Measurements from ENCODE around the gene ESYT2.
A peak's percentile ranks its signal among the peaks of the same experiment; 100 is the strongest.

Gene ESYT2

DNA sequence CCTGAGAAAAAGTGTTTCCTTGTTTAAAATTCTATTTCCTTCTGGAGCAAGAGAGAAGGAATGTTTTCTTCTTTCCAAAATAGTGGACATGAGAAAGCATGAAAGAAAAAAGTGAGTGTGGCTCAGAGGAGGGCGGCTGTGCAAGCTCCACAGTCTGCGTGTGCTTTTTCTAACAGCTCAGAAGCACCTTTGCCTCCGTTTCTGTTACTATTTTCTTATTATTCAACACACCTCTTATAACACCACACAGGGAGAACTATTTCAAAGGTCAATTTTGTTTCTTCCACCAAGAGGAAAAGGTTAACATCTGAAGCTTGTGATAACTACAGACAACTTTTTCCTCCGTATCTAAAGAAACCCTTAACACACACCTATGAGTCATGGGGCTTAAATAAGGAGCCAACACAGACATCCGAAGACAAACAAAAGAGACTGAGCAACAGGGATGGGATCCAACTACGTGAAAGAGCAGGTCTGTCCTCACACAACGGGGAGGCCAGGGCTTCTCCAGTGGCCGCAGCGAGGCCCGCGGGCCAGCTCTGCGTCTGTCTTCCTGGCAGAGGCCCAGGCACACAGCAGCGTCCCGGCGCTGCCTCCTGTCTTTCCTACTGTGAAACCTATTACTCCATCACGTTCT is 88.5 kb downstream of the ESYT2 start:
- CTCF ChIA-PET: interaction anchor here (0.7 to 3.6 kb wide), 7 partner anchors 13 to 235 kb away, joined by 3 to 17 read pairs (median 4); no protein-coding TSS in a partner anchor
- TF ChIP-seq, protein P1, sequence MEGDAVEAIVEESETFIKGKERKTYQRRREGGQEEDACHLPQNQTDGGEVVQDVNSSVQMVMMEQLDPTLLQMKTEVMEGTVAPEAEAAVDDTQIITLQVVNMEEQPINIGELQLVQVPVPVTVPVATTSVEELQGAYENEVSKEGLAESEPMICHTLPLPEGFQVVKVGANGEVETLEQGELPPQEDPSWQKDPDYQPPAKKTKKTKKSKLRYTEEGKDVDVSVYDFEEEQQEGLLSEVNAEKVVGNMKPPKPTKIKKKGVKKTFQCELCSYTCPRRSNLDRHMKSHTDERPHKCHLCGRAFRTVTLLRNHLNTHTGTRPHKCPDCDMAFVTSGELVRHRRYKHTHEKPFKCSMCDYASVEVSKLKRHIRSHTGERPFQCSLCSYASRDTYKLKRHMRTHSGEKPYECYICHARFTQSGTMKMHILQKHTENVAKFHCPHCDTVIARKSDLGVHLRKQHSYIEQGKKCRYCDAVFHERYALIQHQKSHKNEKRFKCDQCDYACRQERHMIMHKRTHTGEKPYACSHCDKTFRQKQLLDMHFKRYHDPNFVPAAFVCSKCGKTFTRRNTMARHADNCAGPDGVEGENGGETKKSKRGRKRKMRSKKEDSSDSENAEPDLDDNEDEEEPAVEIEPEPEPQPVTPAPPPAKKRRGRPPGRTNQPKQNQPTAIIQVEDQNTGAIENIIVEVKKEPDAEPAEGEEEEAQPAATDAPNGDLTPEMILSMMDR (IDR thresholded peaks at IDR 0.05; ENCODE audit: insufficient read depth, low read length, missing control alignments): no peak
- no peak overlapping the region for H3K4me3 ChIP-seq (ENCODE audit: low read depth, low read length)
- POLR2A ChIA-PET: interaction anchor here (0.6 to 1.2 kb wide), 3 partner anchors 78 to 339 kb away, joined by 3 to 4 read pairs (median 3); no protein-coding TSS in a partner anchor
- peak; percentile 51 for DNase-seq (ENCODE audit: low read depth, low spot score)

GRCh38 chr7:158740013-158740656 is 89.2 kb downstream of the ESYT2 start:
- 0 out of 2 replicates have a peak overlapping the region, but pooled peaks have one; percentile 12 for H3K4me3 ChIP-seq (ENCODE audit: low read depth, low read length)
- TF ChIP-seq, protein P1 (IDR thresholded peaks at IDR 0.05; ENCODE audit: insufficient read depth, low read length, missing control alignments): no peak
- POLR2A ChIA-PET: interaction anchor here (0.6 to 1.2 kb wide), 4 partner anchors 78 to 338 kb away, joined by 3 to 4 read pairs (median 3); no protein-coding TSS in a partner anchor
- peak; percentile 58 for DNase-seq (ENCODE audit: low read depth, low spot score)
- CTCF ChIA-PET: interaction anchor here (0.7 to 3.6 kb wide), 7 partner anchors 14 to 236 kb away, joined by 3 to 17 read pairs (median 4); no protein-coding TSS in a partner anchor

GRCh38 chr7:158738841-158739240 is 90.5 kb downstream of the ESYT2 start:
- TF ChIP-seq, protein P1 (IDR thresholded peaks at IDR 0.05; ENCODE audit: insufficient read depth, low read length, missing control alignments): no peak
- H3K4me3 ChIP-seq (ENCODE audit: low read depth, low read length): no peak overlapping the region
- DNase-seq (ENCODE audit: low read depth, low spot score): no peak
- POLR2A ChIA-PET: interaction anchor here (1.3 kb wide), 1 partner anchor 125 kb away, joined by 3 read pairs; no protein-coding TSS in a partner anchor
- CTCF ChIA-PET: interaction anchor here (3.6 kb wide), 1 partner anchor 15 kb away, joined by 14 read pairs; no protein-coding TSS in a partner anchor

- no peak overlapping the region for H3K4me3 ChIP-seq (ENCODE audit: low read depth, low read length)
- no peak for DNase-seq (ENCODE audit: low read depth, low spot score)
- ChIA-PET POLR2A (no interaction called here), CTCF (no interaction called here)
- TF ChIP-seq, protein P1 (IDR thresholded peaks at IDR 0.05; ENCODE audit: insufficient read depth, low read length, missing control alignments): no peak
These were observed 92.1 kb downstream of the ESYT2 start for GRCh38 chr7:158737064-158737695.

GRCh38 chr7:158735935-158736334 is 93.4 kb downstream of the ESYT2 start:
- ChIA-PET POLR2A (no interaction called here), CTCF (no interaction called here)
- H3K4me3 ChIP-seq (ENCODE audit: low read depth, low read length): no peak overlapping the region
- TF ChIP-seq, protein P1 (IDR thresholded peaks at IDR 0.05; ENCODE audit: insufficient read depth, low read length, missing control alignments): no peak
- DNase-seq (ENCODE audit: low read depth, low spot score): no peak

DNA sequence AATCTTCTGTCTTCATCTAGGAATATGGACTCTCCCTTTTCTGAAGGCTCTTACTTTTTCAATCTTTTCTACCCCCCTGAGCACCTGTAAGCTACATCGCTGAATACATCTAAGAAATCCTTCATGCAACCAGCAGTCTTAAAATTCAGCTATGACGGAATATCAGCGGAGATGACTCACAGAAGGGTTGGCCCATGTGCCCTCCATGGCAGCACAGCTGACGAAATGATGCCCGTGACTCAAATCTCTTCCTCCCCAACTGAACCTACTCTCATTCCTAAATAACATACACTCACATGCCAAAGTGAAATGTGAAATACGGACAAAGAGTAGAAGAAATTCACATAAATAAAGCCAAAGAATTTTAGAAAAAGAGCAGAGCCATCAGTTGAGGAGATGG is 94.4 kb downstream of the ESYT2 start:
- ChIA-PET CTCF (interaction anchor here (1.1 to 1.6 kb wide), 2 partner anchors 17 to 29 kb away, joined by 3 read pairs; no protein-coding TSS in a partner anchor), POLR2A (no interaction called here)
- TF ChIP-seq, protein P1 (IDR thresholded peaks at IDR 0.05; ENCODE audit: insufficient read depth, low read length, missing control alignments): no peak
- no peak overlapping the region for H3K4me3 ChIP-seq (ENCODE audit: low read depth, low read length)
- no peak for DNase-seq (ENCODE audit: low read depth, low spot score)
